ENCODE measurements around the gene CPB2. TPM values are rescaled to one million over a fixed set of nuclear protein-coding genes. Genes with fewer than 3 reads are reported as not detected.

Gene CPB2
- total RNA-seq, 1 donor from 2014 or later, result not detected

- intact Hi-C loops (cut with DNase I), result no loop called here
- no peak for DNase-seq (ENCODE audit: low spot score in 2 of 2)
- Histone ChIP-seq H3K27ac (no peak overlapping the region), H3K4me3 (no peak overlapping the region), H3K27me3 (no peaks in the 10 kb centered on the region), H3K9me3 (no peaks in the 10 kb centered on the region), H3K36me3 (peaks cover 33 to 79% of the 10 kb centered on the region in 2 donors), H3K4me1 (no peaks in the 10 kb centered on the region)
- TF ChIP-seq CTCF (IDR thresholded peaks at IDR 0.05), result no peak
These were observed 98.0 kb downstream of the CPB2 start for GRCh38 chr13:46006688-46007452.

DNA sequence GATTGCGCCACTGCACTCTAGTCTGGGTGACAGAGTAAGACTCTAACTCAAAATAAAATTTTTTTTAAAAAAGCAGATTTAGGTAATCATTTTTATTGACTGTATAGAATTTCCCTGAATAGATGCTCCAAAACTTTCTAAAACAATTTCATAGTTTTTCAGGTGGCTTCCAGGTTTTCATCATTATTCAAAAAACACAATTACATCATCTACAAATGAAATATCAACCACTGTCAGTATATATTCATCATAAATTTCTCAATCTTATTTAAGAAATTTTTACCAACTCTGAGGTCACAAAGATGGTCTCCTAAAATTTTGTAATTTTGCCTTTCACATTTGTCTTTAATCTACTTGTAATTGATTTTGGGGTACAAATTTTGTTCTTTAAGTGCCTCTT lies 100.3 kb downstream of the CPB2 start:
- intact Hi-C loops (cut with DNase I), result no loop called here

More for the DNA sequence above, 100.3 kb downstream of the CPB2 start:
- peaks cover 34 to 81% of the 10 kb centered on the region in 2 donors for H3K36me3 ChIP-seq
- no peaks in the 10 kb centered on the region for H3K9me3 ChIP-seq
- no peaks in the 10 kb centered on the region for H3K27me3 ChIP-seq
- no peak for DNase-seq (ENCODE audit: low spot score in 2 of 2)
- no peaks in the 10 kb centered on the region for H3K4me1 ChIP-seq
- no peak overlapping the region for H3K4me3 ChIP-seq
- H3K27ac ChIP-seq, result no peak overlapping the region
- TF ChIP-seq CTCF (IDR thresholded peaks at IDR 0.05), result no peak

Other genes with a start within 250 kb of the CPB2 start
- gene ZC3H13, start 52.3 kb downstream of the CPB2 start, total RNA-seq, result 25.8 TPM
- gene LCP1, start 77.1 kb upstream of the CPB2 start, total RNA-seq, result 78.0 TPM
- gene LRRC63, start 106.9 kb upstream of the CPB2 start, total RNA-seq, result not detected

Data from ascending aorta (tissue), 2 donors.